NCI-H2196 treated with DMSO at 0.1 percent for 48 hours (cell line): Measurements from ENCODE around the gene ZBTB21.
"Not testable (repeated sequence)": the region's sequence is repeated elsewhere in the genome, so short reads cannot be mapped to it uniquely, and the experiment has no call there.

Experiments
- DNase-seq: peaks from one replicate; lab custom pipeline; 2025; ENCODE audit not compliant: unreplicated experiment; lab: John Stamatoyannopoulos, UW

ZBTB21 gene

DNA sequence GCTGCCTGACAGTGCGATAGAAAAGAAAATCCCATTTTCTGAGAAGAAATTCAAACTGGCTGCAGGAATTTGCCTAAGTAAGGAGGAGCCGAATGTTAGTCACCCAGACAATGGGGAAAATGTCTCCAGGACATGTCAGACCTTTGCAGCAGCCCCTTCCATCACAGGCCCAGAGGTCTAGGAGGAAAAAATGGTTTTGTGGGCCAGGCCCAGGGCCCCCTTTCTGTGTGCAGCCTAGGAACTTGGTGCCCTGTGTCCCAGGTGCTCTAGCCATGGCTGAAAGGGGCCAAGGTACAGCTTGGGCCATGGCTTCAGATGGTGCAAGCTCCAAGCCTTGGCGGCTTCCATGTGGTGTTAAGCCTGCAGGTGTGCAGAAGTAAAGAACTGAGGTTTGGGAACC, 14.6 kb downstream of the ZBTB21 start:
- DNase-seq = no peak

DNA sequence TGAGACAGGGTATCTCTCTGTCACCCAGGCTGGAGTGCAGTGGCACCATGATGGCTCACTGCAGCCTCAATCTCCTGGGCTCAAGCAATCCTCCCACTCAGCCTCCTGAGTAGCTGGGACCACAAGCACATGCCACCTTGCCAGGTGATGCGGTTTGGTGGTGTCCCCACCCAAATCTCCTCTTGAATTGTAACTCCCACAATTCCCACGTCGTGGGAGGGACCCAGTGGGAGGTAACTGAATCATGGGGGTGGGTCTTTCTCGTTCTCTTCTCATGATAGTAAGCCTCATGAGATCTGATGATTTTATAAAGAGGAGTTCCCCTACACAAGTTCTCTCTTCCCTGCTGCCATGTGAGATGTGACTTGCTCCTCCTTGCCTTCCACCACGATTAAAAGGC, 15.5 kb downstream of the ZBTB21 start:
- not testable (repeated sequence) for DNase-seq

DNA sequence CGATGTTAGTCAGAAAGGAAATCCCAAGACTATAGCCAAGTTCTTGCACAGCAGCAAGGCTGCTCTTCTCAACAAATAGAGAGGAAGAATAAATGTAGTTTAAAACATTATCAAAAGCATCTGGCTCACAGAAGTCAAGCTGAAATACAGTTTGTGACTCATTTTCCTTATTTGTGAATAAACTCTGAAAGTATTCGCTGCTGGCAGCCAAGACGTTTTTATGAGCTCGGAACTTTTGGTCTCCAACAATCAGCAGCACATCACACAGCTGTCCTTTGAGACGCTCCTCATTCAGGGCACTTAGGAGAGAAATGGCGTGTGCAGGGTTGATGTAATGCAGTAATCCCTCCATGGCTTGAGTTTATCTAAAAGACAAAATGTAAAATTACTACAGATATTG, 16.4 kb downstream of the ZBTB21 start:
- no peak for DNase-seq

DNA sequence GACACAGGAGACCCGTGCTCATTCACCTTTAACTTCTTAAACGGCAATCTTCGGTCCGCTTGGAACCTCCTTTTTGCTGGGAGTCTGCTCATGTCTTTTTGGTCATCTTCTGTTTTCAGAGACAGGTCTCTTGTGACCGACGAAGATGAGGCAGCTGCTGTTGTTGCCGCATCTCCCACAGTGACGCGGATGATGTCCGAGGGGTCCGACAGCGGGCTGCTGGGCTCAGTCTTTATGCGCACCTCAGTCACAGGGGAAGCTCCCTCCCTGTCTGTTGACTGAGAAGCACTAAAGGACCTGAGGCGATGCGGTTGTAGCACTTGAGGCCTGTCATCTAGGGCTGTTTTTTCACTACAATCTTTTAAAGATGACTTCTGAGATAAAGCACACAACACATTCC, 17.6 kb downstream of the ZBTB21 start:
- DNase-seq = no peak

DNA sequence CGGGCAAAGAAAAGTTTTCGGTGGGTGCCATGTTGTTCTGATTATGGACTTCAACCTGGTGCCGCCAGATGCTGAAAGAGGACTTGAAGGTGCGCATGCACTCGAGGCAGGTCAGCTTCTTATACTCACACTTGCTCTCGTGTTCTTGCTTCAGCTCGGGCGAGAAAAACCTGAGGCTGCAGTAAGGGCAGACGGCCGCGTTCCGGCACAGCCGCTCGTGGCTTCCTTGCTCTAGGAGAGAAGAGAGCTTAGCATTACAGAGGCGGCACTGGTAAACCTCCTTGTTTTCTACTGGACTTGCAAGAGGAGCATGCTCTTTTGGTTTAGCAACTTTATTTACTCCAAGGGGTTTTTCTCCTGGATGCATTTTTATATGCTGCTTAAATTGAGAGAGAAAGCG, 18.5 kb downstream of the ZBTB21 start:
- no peak for DNase-seq

DNA sequence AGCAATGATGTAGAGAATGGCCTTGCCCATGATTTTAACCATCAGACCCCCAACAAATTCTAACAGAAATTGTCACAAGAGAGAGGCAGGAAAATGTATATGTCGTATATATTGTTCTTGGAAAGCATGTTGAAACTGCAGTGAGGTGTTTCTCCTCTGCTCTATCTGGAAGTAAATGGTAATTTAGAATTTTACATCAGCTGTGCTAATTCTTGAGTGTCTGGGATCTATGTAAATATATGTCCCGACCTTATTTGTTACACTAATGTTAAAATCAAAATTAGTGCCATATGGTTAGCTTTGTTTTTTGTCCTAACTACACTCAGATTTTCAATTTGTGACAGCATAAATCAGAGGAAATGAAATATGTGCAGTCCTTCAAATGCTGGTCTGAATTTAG, 20.5 kb downstream of the ZBTB21 start:
- no peak for DNase-seq

DNA sequence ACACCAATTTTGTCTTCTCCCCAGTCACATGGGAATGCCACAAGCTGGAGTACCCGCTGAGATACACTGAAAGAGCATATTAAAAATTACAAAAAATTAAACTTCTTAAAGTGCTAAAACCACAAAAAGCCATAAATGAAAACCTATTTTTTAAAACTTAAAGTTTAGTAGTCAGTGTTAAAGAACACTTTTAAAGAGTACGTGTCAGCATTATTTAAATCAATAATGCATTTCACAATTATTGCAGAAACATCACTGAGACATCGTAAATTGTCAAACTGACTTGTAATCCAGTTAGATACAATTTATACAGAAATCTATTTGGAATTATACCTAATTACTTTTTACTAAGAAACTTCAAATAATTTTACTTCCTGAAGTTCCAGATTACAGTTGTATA, 22.9 kb downstream of the ZBTB21 start:
- no peak for DNase-seq

DNA sequence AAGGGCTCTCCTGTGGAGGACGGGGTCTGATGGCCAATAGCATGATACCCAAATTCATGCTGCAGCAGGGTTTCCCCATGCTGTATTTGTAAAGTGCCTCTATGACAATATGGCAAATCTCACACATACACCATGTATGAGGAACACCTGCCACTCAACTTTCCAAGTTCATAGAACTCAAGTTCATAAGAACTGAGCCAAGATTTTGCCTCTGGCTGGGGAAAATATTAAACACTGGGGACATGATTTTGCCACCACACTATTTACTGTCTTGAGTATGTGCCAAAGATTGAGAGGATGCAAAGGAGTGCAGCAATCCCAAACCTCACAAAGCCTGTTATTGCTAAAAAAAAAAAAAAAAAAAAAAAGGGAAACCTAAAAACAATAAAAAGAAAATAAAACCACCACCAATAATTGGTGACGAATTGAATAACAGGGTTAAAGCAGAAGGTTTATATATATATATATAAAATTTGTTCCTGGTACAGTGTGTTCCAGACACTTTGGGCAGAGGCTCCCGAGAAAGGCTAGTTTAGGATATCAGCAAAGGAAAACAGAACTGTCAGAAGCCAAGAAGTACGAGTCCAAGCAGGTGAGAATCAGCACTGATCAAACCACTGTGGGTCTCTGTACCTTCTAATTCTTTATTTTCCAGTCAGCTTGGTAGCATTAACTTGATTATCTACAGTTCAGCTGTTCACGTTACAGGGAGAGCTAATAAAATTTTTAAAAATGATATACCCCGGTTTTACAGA, 24.3 kb downstream of the ZBTB21 start:
- DNase-seq = no peak

DNA sequence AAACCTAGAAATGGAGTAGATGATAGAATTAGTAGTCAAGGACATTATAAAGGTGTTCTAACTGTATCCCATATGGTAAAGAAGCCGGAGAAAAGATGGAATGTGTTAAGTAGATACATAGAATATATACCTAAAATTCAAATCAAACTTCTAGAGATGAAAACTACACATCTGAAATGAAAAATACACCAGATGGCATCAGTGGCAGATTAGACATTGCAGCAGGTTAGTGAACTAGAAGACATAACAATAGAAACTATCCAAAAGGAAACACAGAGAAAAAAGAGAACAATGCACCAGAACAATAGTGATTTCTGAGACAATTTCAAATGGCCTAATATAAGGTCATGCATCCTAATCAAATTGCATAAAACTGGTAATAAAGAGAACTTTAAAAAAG, 26.9 kb downstream of the ZBTB21 start:
- DNase-seq = no peak

DNA sequence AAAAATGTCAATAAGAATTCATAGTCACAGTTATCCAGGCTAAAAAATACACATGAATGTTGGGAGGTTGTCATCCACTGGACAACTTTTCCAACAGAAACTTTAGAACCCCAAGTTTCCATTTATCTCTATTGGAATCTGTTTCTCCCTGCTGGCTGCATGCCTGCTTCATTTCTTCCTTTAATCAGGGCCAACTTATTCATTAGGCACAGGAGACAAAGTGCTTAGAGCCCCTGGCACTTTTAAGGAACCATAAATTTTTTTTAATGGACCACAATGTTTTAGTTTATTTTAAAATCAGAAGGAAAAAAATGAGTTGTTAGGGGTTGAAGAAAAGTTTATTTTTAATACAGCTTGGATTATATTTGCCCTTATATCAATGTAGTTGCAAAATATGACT, 29.6 kb downstream of the ZBTB21 start:
- no peak for DNase-seq

DNA sequence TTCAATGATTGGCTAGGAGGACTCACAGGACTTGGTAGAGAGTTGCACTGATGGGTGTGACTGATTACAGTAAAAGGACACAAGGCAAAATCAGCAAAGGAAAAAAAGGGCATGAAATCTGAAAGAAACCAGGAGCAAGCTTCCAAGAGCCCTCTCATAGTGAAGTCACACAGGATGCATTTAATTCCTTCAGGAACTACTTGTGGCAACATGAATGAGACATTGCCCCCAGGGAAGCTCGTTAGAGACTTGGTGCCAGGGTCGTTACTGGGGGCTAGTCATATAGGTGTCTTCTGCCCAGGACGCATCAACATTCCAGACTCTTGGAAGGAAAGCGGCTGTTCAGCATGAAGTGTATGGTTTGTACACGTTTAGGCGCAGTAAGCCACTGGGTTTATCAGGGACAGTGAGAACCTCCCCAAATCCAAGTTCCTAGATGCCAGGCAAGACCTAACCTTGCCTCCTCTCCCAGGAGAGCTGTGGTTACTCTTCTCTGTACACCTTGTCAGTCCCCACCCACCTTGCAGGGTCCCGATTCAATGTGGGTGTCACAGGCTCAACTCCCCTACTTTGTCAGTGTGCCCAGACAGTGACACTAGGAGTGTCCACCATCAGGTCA, 30.3 kb downstream of the ZBTB21 start:
- DNase-seq = no peak

DNA sequence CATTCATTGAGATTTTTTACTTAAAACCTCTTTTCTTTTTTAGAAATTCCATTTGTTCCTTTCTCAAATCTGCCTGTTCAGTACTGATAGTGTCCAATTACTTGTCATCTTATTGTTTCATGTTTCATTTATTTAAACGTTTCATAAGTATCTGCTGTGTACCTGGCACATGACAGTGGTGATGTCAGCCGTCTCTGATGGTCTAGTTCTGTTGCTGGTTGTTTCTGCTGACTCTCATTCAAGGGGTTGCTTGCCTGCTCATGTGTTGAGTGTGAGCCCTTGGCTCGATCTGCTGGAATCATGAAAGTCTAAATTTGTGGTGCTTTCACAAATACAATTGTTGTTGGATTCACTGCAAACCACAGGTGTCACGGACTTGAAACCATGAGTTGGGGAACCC, 30.8 kb downstream of the ZBTB21 start:
- DNase-seq = no peak

DNA sequence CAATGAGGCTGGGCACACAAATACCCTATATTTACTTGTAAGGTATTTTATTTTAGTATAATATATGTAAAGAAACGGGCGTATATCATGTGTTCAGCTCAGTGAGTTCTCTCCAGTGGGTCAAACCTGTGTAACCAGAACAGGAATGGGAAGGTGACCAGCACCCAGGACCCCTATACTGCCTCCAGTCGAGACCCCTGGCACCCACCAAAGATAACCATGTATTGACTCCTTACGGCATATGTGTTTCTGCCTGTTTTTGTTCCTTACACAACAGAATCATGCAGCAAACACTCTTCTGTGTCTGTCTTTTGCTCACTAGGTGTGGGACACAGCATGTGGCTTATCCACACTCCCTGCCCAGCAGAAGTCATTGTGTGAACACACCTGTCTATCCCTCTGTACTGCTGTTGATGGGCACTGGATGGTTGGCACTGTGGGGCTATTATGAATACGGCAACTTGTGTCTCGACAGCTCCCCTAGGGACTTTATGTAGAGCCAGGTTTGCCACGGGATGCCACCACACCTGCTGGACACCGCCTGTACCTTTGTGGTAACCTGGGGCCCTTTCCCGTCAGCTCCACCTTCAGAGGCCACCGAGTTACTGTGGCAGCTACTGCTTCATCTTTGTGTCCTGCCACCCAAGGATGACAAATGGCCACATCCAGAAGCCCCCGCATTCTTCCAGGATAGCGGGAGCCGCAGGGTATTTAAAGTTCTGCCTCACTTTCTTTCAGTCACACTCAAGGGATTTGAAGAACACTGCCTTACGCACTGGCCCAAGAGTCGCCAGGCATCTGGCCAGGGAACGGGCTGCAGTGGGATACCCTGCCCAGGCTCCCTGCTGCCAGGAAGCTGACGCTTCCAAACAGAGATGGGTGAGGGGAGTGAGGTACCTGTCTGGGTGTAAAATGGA, 32.9 kb downstream of the ZBTB21 start:
- no peak for DNase-seq

DNA sequence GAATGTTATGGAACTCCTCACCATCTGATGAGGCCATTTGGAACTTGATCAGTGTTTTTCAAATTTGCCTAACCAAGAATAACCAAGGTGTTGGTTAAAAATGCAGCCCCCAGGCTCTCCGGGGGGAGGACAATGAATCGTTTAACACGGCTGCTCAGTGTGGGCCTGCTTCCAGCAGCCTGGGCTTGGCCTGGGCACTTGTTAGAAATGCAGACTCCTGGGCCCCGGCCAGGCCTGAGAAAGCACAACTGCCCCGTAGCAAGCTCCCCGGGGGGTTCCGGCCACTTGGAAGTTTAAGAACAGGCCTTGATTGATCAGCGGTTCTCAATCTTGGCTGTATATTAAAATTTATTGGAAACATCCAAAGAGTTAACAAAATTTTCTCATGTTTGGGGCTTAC, 33.5 kb downstream of the ZBTB21 start:
- no peak for DNase-seq

DNA sequence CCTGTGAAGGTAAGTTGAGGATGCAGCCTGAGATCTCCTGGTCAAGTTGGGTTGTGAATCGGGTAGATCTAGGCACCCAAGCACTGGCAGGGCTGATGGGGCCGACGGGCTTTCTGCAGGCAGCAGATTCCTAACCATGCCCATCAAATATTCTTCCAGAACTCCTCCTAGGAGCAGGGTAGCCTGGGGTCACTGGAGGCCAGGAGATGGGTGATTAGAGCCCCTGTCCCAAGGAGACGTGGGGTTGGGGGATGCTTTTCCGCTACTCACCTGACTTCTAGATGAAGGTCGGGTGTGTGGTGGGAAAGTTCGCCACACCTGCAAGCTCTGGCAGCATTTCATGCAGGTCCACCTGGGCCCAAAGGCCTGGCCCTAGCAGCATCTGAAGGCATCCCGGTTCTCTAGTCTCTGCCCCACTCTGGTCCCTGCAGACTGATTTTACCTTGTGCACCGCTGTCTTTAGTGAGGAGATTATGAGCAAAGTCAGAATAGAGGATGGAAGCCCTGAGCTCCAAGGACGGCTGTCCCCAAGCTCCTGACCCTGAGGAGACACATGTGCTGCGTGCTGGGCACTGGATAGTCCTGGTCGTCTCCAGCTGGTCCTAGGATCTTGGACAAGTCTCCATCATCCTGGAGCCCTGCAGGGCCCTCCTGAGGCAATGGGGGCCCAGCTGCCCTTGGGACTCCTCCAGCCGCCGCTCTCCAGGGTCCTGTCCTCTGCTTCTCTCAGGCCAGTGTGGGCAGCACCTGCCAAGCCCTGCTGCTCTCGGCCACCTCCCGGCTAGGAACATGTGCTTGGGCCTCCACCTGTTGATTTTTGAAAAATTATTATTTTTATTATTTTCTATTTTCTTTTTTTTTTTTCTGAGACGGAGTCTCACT, 34.5 kb downstream of the ZBTB21 start:
- DNase-seq = no peak

DNA sequence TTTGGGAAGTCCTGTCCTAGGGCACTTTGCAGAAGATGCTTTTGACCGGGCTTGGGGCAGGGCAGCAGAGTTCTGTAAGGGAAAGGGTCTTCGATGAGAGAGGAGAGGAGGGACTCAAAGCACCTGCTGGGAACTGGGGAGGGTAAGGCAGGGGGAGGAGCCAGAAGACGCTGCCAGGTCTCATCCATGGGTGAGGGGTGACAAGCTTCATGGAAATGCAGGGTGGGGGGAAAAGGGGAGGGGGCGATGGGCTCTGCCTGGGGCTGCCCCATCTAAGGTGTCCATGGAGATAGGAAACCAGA, 35.5 kb downstream of the ZBTB21 start:
- no peak for DNase-seq

DNA sequence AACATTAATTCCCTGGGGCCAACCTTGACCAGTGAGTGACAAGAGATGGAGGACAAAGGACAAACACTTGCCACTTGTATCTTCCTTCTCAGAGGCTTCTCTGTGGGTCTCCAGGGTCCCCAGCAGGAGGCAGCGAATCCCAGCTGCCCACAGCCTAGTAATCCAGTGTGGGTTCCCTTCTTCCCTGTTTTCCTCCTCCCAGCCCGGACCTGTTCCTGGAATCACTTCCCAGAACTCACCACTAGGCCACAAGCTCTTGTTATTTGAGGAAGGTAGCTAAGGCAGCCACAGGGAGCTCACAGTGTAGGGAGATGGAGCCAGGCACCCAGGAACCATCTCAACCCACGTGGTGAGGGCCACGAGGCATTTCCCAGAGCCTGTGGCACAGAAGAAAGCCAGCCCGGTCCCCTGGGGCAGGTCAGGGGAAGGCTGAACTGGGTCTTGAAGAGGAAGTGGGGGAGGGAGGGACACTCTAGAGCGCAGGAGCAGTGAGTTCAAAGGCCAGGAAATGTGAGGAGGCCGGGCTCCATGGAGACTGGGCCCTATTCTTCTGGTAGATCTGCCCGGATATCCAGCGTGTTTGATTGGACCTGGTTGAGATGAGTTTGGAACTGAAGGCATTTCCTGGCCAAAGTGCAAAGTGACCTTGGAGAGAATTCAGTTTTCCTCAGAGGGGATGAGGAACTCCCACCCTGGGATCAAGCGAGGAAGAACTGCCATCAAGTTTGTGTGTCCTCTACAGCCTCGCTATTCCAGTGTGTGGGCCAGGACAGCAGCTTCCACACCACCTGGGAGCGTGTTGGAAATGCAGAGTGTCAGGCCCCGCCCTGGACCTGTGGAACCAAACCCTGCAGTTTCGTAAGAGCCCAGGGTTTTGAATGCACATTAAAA, 36.1 kb downstream of the ZBTB21 start:
- no peak for DNase-seq

DNA sequence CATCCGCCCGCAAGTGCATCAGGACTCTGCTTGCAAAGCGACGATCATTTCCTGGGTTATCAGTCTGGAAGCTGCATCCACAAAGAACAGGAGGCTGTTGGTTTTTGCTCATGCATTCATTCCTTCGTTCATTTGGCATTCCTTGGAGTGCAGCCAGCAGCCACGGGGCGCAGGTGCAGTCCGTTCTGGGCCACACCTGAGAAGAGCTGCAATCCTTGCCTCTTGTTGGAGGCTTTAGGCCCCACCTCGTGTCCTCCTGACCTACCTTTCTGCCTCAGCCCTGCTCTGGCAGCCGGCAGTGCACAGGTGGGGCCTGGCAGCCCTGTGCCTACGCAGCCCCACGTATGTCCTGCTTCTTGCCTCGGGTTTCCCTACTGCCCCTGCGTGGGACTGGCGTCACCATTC, 36.7 kb downstream of the ZBTB21 start:
- DNase-seq = no peak

DNA sequence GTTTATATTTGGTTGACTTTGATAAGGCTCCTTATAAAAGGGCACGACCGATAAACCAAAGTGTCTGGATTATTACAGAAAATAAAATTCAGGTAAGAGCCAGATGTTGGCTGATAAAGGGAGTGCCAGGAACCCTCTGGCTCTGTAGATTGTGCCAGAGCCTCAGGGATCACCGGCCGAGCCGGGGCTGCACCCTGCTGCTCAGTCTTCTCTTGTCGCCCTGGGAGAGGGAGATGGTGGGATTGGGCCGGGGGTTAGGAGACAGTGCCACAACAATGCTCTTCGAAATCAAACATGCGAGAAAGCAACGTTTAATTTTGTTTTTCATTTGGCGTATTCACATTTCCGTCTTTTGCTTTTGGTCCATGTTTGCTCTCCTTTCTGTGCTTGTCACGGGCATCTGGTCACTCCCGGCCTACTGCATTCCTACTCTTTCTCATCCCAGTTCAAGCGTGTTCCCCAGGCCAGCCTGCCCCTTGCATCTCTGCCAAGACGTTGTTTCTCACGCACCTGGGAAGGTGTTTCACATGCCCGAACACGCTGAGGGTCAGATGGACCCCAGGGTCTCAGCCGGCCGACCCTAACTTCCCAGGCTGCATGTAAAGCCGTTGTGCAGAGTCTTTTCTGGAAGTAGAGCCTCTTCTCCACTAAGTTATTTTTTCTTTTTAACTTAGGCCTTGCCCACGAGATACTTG, 37.5 kb downstream of the ZBTB21 start:
- DNase-seq = no peak

DNA sequence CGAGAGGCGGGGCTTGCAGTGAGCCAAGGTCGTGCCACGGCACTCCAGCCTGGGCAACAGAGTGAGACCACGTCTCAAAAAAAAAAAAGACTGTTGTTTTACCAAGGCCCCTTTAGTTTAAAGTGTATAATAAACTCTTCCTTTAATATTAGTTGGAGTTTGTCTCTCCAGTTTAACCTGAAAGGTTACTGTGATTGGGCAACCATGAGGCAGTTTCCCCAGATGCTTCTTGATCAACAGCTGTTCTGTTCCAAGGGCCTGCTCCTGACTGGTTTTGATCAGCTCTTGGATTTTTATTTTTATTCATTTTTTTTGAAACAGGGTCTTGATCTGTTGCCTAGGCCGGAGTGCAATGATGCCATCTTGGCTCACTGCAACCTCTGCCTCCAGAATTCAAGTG, 38.3 kb downstream of the ZBTB21 start:
- DNase-seq = no peak
